SU-DHL-6 (cell line): Measurements from ENCODE around the gene NEU4.
"Not testable (repeated sequence)": the region's sequence is repeated elsewhere in the genome, so short reads cannot be mapped to it uniquely, and the experiment has no call there.

Source experiments
- H2AFZ ChIP-seq: fragments of 200-600 bp; sonication (generic); 2 replicates; pipeline ENCODE4 v1.6.1; 2014; ENCODE audit warnings: low read depth, mild to moderate bottlenecking, moderate library complexity, mixed read lengths, antibody characterized with exemption, low read length; ENCODE audit not compliant: severe bottlenecking
- H3F3A ChIP-seq: fragments of 200-600 bp; shearing (Covaris generic); 2 replicates; pipeline ENCODE4 v1.6.0; 2016; ENCODE audit warnings: antibody characterized with exemption, mild to moderate bottlenecking; ENCODE audit not compliant: insufficient read depth
- H3K27ac ChIP-seq: fragments of 200-600 bp; sonication (generic); 2 replicates; pipeline ENCODE4 v1.5.1; 2016; ENCODE audit warnings: low read depth, mild to moderate bottlenecking, low read length, moderate library complexity, mixed read lengths
- H3K27me3 ChIP-seq: fragments of 200-600 bp; sonication (generic), shearing (Covaris generic); 2 replicates; pipeline ENCODE4 v1.6.0; 2014; ENCODE audit warnings: mild to moderate bottlenecking, low read length
- H3K36me3 ChIP-seq: fragments of 200-600 bp; sonication (generic); 2 replicates; pipeline ENCODE4 v1.6.1; 2014; ENCODE audit warnings: mild to moderate bottlenecking, low read length, mixed read lengths
- H3K4me2 ChIP-seq: fragments of 300-600, 200-600 bp; shearing (Covaris generic), sonication (generic); 2 replicates; pipeline ENCODE4 v1.6.0; 2014; ENCODE audit warnings: low read length, low read depth, mild to moderate bottlenecking; ENCODE audit not compliant: poor library complexity, severe bottlenecking
- H3K4me3 ChIP-seq: fragments of 200-600 bp; sonication (generic); 2 replicates; pipeline ENCODE4 v1.5.1; 2014; ENCODE audit warnings: antibody characterized with exemption, low read length, mild to moderate bottlenecking, mixed read lengths; ENCODE audit not compliant: insufficient read depth, poor library complexity, severe bottlenecking
- H3K79me2 ChIP-seq: fragments of 200-600 bp; sonication (generic); 2 replicates; pipeline ENCODE4 v1.6.1; 2014; ENCODE audit warnings: mild to moderate bottlenecking, low read length, moderate library complexity; ENCODE audit not compliant: insufficient read depth
- H3K9ac ChIP-seq: fragments of 200-600 bp; sonication (generic); 2 replicates; pipeline ENCODE4 v1.7.0; 2014; ENCODE audit warnings: mild to moderate bottlenecking, low read length
- H3K9me2 ChIP-seq: fragments of 200-600 bp; sonication (generic); replicated peaks from 2 replicates; pipeline ENCODE4 v1.6.1; 2014; ENCODE audit warnings: low read length; ENCODE audit not compliant: insufficient read depth
- H3K9me3 ChIP-seq: fragments of 200-600 bp; sonication (generic); 2 replicates; pipeline ENCODE4 v1.6.1; 2014; ENCODE audit warnings: low read length, mixed read lengths; ENCODE audit not compliant: insufficient read depth
- H4K20me1 ChIP-seq: fragments of 200-600 bp; sonication (generic); 2 replicates; pipeline ENCODE4 v1.6.1; 2014; ENCODE audit warnings: low read depth, mild to moderate bottlenecking, antibody characterized with exemption, low read length, moderate library complexity, mixed read lengths
- CTCF ChIP-seq: fragments of 200-600 bp; sonication (generic); IDR thresholded peaks from one replicate; pipeline ENCODE4 v1.5.1; 2017; ENCODE audit warnings: antibody characterized with exemption, mild to moderate bottlenecking, low read length, moderate library complexity; ENCODE audit not compliant: insufficient read depth, poor library complexity, severe bottlenecking
- EZH2phosphoT487 ChIP-seq: fragments of 200-600 bp; sonication (generic), shearing (Covaris generic); conservative IDR thresholded peaks from 2 replicates; pipeline ENCODE4 v1.6.1; 2018; ENCODE audit warnings: mild to moderate bottlenecking, antibody characterized with exemption, low read length, moderate library complexity, mixed read lengths

The NEU4 gene

DNA sequence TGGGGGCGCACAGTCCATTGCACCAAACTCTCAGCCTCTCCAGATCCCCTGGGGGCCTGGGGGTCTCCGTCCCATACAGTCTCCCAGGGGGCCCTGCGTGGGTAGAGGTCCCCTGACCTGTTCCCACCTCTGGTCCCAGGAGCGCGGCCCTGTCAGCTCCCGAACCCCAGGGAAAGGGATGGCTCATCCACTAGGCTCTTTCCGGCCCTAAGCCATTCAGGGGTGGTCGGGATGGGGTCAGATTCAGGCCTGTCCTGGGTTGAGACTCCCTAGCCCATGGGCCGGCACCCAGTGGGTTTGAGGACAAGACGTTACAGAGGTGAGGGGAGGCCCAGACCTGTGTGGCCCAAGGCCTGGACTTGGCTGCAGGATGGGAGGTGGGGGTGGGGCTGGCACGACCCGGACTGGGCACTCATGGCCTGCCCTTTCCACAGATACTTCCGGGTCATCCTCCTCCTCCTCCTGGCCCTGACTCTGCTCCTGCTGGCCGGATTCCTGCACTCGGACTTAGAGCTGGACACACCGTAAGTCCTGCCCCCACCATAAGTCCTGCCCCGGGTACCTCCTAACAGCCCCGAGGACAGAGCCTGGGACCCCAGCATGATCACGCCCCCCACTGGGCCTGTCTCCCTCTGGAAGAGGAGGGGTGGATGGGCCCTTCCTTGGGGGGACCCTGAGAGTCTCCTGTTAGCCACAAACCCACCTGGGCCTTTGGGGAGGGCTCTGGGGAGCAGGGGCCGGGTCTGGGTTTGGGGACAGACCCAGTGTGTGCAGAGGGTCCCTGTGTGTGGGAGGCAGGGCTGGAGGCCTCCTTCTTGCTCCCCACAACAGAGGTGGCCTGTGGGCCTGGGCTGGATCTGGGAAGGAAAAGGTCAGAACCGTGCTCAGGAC is 10.1 kb upstream of the NEU4 start:
- no peaks in the 10 kb centered on the region for H3F3A ChIP-seq
- no peak overlapping the region for H3K4me2 ChIP-seq
- H3K9ac ChIP-seq: no peak overlapping the region
- H3K79me2 ChIP-seq: no peaks in the 10 kb centered on the region
- H4K20me1 ChIP-seq: no peaks in the 10 kb centered on the region
- no peak for TF ChIP-seq EZH2phosphoT487
- no peak for TF ChIP-seq CTCF
- no peaks in the 10 kb centered on the region for H3K36me3 ChIP-seq
- no peaks in the 10 kb centered on the region for H3K9me2 ChIP-seq
- no peaks in the 10 kb centered on the region for H3K27me3 ChIP-seq
- H3K9me3 ChIP-seq: no peaks in the 10 kb centered on the region
- H3K27ac ChIP-seq: no peak overlapping the region
- H2AFZ ChIP-seq: no peak overlapping the region
- no peak overlapping the region for H3K4me3 ChIP-seq

GRCh38 chr2:241799522-241800197 is 9.3 kb upstream of the NEU4 start:
- Histone ChIP-seq H3F3A (no peaks in the 10 kb centered on the region), H3K79me2 (no peaks in the 10 kb centered on the region), H3K36me3 (no peaks in the 10 kb centered on the region), H3K4me2 (no peak overlapping the region), H3K27ac (no peak overlapping the region), H3K4me3 (no peak overlapping the region), H3K9me3 (no peaks in the 10 kb centered on the region), H3K9ac (no peak overlapping the region), H3K9me2 (no peaks in the 10 kb centered on the region), H4K20me1 (no peaks in the 10 kb centered on the region), H2AFZ (no peak overlapping the region), H3K27me3 (no peaks in the 10 kb centered on the region)
- TF ChIP-seq EZH2phosphoT487: no peak
- TF ChIP-seq CTCF: no peak

DNA sequence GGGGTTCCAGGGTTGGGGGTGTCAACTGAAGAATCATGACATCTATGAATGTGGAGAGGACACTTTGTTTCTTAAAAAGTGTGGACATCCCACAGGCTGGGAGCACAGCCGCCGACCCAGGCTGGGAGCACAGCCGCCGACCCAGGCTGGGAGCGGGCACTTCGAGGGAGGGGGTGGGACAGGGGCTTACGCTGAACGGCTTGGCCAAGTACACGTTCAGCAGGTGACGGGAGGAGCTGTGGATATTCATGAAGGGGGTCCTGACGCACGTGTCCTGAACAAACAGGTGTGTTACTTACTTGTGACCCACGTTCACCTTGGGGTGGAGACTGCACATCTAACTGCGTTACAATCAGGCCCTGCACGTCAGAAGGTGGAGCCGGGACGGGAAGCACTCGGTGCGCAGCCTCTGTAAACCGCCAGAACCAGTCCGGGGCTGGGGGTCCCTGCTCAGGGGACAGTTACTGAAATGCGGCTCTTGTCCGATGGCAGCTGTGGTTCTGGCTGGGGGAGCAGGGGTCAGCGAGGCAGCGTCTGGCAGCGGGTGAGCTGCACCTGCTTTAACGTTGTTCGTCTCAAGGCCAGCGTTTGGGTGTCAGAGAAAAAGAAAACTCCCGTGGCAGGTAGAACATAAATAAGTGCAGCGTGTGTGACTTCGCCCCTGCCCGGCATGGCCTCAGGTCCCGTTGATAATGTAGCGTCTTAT is 8.6 kb upstream of the NEU4 start:
- not testable (repeated sequence) for H3K4me3 ChIP-seq, H3K9me3 ChIP-seq, H3F3A ChIP-seq, H3K9me2 ChIP-seq, H2AFZ ChIP-seq, H4K20me1 ChIP-seq, H3K36me3 ChIP-seq, H3K79me2 ChIP-seq, H3K4me2 ChIP-seq, H3K27ac ChIP-seq, H3K9ac ChIP-seq, H3K27me3 ChIP-seq
